Hepatocyte (in vitro differentiated cells): Measurements from ENCODE around the gene NCAM1.

ENCODE experiments used
- EZH2 ChIP-seq: fragments of 200-600 bp; sonication (generic); IDR thresholded peaks from 2 replicates; pipeline ENCODE4 v1.6.1; 2016; ENCODE audit warnings: antibody characterized with exemption, mild to moderate bottlenecking, borderline replicate concordance
- TF ChIP-seq, protein P1 (sequence below): fragments of 200-600 bp; sonication (generic); IDR thresholded peaks from 2 replicates; pipeline ENCODE4 v1.5.1; 2016; ENCODE audit warnings: antibody characterized with exemption, mild to moderate bottlenecking; ENCODE audit not compliant: poor library complexity

DNA sequence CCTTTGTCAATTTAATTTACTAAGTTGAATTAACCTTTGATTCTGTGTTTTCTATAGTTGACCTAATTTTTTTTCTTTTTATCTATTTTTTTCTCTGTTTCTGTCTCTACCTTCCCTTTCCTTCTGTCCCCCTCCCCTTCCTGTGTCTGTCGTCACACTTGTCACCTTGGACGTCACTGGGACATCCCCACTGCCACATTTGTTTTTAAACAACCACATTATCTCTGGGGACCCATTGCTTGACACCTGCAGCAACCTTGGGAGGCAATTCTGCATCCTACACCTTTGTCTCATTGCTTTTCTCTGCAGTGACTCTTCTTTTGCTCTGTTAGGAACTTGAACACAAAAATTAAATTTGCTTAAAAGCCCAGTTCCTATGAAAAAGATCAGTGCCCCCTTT, 301.4 kb downstream of the NCAM1 start:
- TF ChIP-seq, protein P1, sequence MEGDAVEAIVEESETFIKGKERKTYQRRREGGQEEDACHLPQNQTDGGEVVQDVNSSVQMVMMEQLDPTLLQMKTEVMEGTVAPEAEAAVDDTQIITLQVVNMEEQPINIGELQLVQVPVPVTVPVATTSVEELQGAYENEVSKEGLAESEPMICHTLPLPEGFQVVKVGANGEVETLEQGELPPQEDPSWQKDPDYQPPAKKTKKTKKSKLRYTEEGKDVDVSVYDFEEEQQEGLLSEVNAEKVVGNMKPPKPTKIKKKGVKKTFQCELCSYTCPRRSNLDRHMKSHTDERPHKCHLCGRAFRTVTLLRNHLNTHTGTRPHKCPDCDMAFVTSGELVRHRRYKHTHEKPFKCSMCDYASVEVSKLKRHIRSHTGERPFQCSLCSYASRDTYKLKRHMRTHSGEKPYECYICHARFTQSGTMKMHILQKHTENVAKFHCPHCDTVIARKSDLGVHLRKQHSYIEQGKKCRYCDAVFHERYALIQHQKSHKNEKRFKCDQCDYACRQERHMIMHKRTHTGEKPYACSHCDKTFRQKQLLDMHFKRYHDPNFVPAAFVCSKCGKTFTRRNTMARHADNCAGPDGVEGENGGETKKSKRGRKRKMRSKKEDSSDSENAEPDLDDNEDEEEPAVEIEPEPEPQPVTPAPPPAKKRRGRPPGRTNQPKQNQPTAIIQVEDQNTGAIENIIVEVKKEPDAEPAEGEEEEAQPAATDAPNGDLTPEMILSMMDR = no peak
- TF ChIP-seq EZH2 = no peak
